ENCODE data around the gene STX3. TPM values are rescaled to one million over a fixed set of nuclear protein-coding genes. Genes with fewer than 3 reads are reported as not detected.

Gene STX3
- polyA plus RNA-seq, 1 donor from 2014 or later, result 4.9 TPM

GRCh38 chr11:59792507-59792906, 37.3 kb downstream of the STX3 start:
- H3K27me3 Mint-ChIP-seq, result no peaks in the 10 kb centered on the region
- H3K27ac Mint-ChIP-seq, result no peak overlapping the region
- peaks cover 6% of the 10 kb centered on the region for H3K36me3 Mint-ChIP-seq
- H3K4me3 Mint-ChIP-seq, result no peak overlapping the region
- no peaks in the 10 kb centered on the region for H3K4me1 Mint-ChIP-seq
- no peaks in the 10 kb centered on the region for H3K9me3 Mint-ChIP-seq

GRCh38 chr11:59794417-59794816, 39.2 kb downstream of the STX3 start:
- H3K36me3 Mint-ChIP-seq, result peaks cover 7% of the 10 kb centered on the region
- no peaks in the 10 kb centered on the region for H3K9me3 Mint-ChIP-seq
- H3K27ac Mint-ChIP-seq, result no peak overlapping the region
- no peak overlapping the region for H3K4me3 Mint-ChIP-seq
- H3K4me1 Mint-ChIP-seq, result no peaks in the 10 kb centered on the region
- H3K27me3 Mint-ChIP-seq, result no peaks in the 10 kb centered on the region

DNA sequence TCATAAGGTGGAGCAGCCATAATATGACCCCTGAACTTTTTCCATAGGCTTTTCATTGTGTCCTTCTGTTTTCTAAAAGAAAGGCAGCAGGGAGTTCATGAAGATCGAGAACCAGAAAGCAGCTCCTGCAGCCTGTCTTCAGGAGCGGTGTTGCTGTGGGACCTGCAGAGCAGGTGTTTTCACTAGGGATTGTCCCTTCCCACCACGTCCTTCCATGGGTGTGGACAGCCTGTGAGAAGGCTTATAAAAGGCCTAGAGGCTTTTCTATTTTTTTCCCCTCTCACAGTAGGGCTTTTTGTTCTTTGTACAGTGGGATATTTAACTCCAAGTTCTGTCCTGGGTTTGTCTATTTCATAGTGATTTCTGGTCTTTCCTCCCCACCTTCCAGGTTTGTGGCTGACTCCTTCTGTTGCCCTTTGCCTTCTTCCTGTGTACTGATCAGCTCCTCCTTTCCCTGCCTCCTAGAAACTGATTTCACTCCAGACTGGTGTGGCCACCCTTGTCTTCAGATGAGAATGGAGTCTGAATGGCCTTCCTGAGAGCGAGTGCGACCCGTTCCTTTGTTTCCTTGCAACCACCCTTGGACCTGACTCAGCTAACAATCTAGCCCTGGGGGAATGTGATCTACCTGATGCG, 45.3 kb downstream of the STX3 start:
- Mint-ChIP-seq H3K27me3 (no peaks in the 10 kb centered on the region), H3K27ac (no peak overlapping the region), H3K4me1 (no peaks in the 10 kb centered on the region), H3K9me3 (no peaks in the 10 kb centered on the region), H3K4me3 (no peak overlapping the region), H3K36me3 (peaks cover 7% of the 10 kb centered on the region)

GRCh38 chr11:59801160-59801706, 46.1 kb downstream of the STX3 start:
- Mint-ChIP-seq H3K4me1 (no peaks in the 10 kb centered on the region), H3K27me3 (no peaks in the 10 kb centered on the region)

DNA sequence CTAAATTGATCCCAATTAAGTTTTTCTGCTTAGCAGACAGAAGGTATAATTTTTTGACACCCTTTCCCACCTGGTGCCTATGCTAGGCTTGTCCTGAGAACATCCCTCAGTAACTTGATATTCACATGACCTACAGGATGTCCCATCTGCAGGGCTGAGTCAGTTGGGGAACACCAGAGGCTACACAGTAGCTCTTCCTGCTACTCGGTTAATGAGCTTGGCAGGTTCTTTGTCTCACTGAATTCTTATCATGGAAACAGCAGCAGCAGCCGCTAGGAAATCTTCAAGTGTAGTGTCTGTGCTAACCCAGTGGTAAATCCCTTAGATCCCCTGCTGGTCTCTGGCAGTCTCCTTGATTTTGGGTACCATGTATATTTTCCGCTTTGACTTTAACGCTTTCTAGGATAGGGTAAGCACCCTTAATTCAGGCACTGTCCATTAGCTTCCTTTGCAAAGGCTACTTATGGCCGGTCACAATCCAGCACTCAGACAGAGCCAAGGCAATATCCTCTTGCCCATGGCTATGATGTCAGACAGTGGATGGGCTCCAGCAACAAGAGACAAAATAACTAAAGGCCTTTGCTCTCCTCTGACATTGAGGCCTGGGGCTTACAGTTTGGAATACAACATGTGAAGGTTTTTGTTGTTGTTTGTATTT, 46.9 kb downstream of the STX3 start:
- Mint-ChIP-seq H3K27ac (no peak overlapping the region), H3K4me3 (no peak overlapping the region), H3K4me1 (no peaks in the 10 kb centered on the region), H3K9me3 (no peaks in the 10 kb centered on the region), H3K27me3 (no peaks in the 10 kb centered on the region), H3K36me3 (peaks cover 5% of the 10 kb centered on the region)

More at GRCh38 chr11:59801160-59801706, 46.1 kb downstream of the STX3 start:
- no peak overlapping the region for H3K27ac Mint-ChIP-seq
- no peak overlapping the region for H3K4me3 Mint-ChIP-seq
- no peaks in the 10 kb centered on the region for H3K9me3 Mint-ChIP-seq
- H3K36me3 Mint-ChIP-seq, result peaks cover 5% of the 10 kb centered on the region

GRCh38 chr11:59802639-59803176, 47.5 kb downstream of the STX3 start:
- H3K27ac Mint-ChIP-seq, result peak overlapping the region in 1 of 3 donors; percentile 73
- H3K27me3 Mint-ChIP-seq, result no peaks in the 10 kb centered on the region
- H3K36me3 Mint-ChIP-seq, result peaks cover 4% of the 10 kb centered on the region
- H3K4me1 Mint-ChIP-seq, result no peaks in the 10 kb centered on the region
- no peaks in the 10 kb centered on the region for H3K9me3 Mint-ChIP-seq
- H3K4me3 Mint-ChIP-seq, result peak overlapping the region in 1 of 4 donors; percentile 4

GRCh38 chr11:59804061-59804460, 48.9 kb downstream of the STX3 start:
- Mint-ChIP-seq H3K27me3 (no peaks in the 10 kb centered on the region), H3K27ac (no peak overlapping the region), H3K4me1 (no peaks in the 10 kb centered on the region), H3K36me3 (peaks cover 2% of the 10 kb centered on the region), H3K4me3 (no peak overlapping the region), H3K9me3 (no peaks in the 10 kb centered on the region)

GRCh38 chr11:59807047-59807610, 52.0 kb downstream of the STX3 start:
- Mint-ChIP-seq H3K9me3 (no peaks in the 10 kb centered on the region), H3K4me3 (peak overlapping the region in 2 of 4 donors; percentile 9 to 55), H3K4me1 (peaks cover 8 to 13% (median 9%) of the 10 kb centered on the region in 3 donors), H3K27ac (no peak overlapping the region), H3K27me3 (no peaks in the 10 kb centered on the region), H3K36me3 (peaks cover 5% of the 10 kb centered on the region)

GRCh38 chr11:59810189-59810910, 55.2 kb downstream of the STX3 start, which contains the start of gene MRPL16:
Gene MRPL16, minus strand, starts transcription at chr11:59810778. Its CDS starts 120 bp downstream, at chr11:59810658.
- H3K4me3 Mint-ChIP-seq, result peak within 1 kb of the TSS; percentile 92 to 99 (median 96)
- H3K9me3 Mint-ChIP-seq, result no peaks in the 10 kb centered on the region
- peaks cover 8 to 13% (median 9%) of the 10 kb centered on the region in 3 donors for H3K4me1 Mint-ChIP-seq
- H3K36me3 Mint-ChIP-seq, result peaks cover 5% of the 10 kb centered on the region
- H3K27me3 Mint-ChIP-seq, result no peaks in the 10 kb centered on the region
- peak within 1 kb of the TSS; percentile 87 to 96 (median 96) for H3K27ac Mint-ChIP-seq

DNA sequence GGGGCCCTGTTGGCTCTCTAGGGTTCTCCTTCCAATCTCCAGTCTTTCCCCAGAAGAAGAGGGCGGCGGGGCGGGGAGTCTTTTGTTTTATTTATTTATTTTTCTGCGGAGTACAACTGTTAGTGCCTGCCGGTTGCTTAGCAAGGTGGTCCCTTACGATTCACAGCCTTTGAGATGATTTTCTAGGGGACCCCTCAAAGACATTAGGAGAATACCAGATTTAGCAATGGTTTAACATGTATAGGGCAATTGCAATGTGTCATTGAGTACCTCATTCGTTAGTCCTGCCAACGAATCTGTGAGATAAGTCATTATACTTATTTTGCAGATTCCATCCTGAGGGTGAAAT, 55.7 kb downstream of the STX3 start:
- H3K27ac Mint-ChIP-seq, result peak overlapping the region; percentile 87 to 96 (median 96)
- H3K4me3 Mint-ChIP-seq, result peak overlapping the region; percentile 92 to 99 (median 96)
- no peaks in the 10 kb centered on the region for H3K27me3 Mint-ChIP-seq

GRCh38 chr11:59812220-59812619, 57.0 kb downstream of the STX3 start:
- Mint-ChIP-seq H3K4me3 (peak overlapping the region in 1 of 4 donors; percentile 99), H3K9me3 (no peaks in the 10 kb centered on the region), H3K27ac (peak overlapping the region in 1 of 3 donors; percentile 87), H3K27me3 (peaks cover 4% of the 10 kb centered on the region), H3K36me3 (peaks cover 5% of the 10 kb centered on the region), H3K4me1 (peaks cover 13 to 16% (median 16%) of the 10 kb centered on the region in 3 donors)

More for the DNA sequence above, 55.7 kb downstream of the STX3 start:
- H3K9me3 Mint-ChIP-seq, result no peaks in the 10 kb centered on the region
- peaks cover 8 to 13% (median 9%) of the 10 kb centered on the region in 3 donors for H3K4me1 Mint-ChIP-seq
- H3K36me3 Mint-ChIP-seq, result peaks cover 5% of the 10 kb centered on the region

- H3K36me3 Mint-ChIP-seq, result peaks cover 5% of the 10 kb centered on the region
- no peaks in the 10 kb centered on the region for H3K9me3 Mint-ChIP-seq
- H3K27ac Mint-ChIP-seq, result peak overlapping the region in 1 of 3 donors; percentile 50
- H3K27me3 Mint-ChIP-seq, result peaks cover 4% of the 10 kb centered on the region
- H3K4me3 Mint-ChIP-seq, result no peak overlapping the region
- H3K4me1 Mint-ChIP-seq, result peaks cover 14 to 19% (median 16%) of the 10 kb centered on the region in 3 donors
These were observed 58.2 kb downstream of the STX3 start for GRCh38 chr11:59813364-59813763.

GRCh38 chr11:59814021-59814420, 58.8 kb downstream of the STX3 start:
- Mint-ChIP-seq H3K36me3 (peaks cover 5% of the 10 kb centered on the region), H3K27ac (no peak overlapping the region), H3K9me3 (no peaks in the 10 kb centered on the region), H3K27me3 (peaks cover 4% of the 10 kb centered on the region), H3K4me1 (peaks cover 16 to 22% (median 18%) of the 10 kb centered on the region in 3 donors), H3K4me3 (peak overlapping the region in 1 of 4 donors; percentile 60)

- Mint-ChIP-seq H3K4me3 (no peak overlapping the region), H3K27me3 (peaks cover 4% of the 10 kb centered on the region), H3K36me3 (peaks cover 5% of the 10 kb centered on the region), H3K4me1 (peaks cover 11 to 17% (median 12%) of the 10 kb centered on the region in 3 donors), H3K9me3 (no peaks in the 10 kb centered on the region), H3K27ac (no peak overlapping the region)
These were observed 60.6 kb downstream of the STX3 start for GRCh38 chr11:59815754-59816153.

All from IgD-negative memory B cell (primary cell).